ENCODE measurements around the gene CAMSAP1.
A peak's percentile ranks its signal among the peaks of the same experiment; 100 is the strongest.
"Not testable (repeated sequence)": the region's sequence is repeated elsewhere in the genome, so short reads cannot be mapped to it uniquely, and the experiment has no call there.

The CAMSAP1 gene

GRCh38 chr9:135895202-135895848 lies 12.0 kb downstream of the CAMSAP1 start:
- DNase-seq, result no peak

DNA sequence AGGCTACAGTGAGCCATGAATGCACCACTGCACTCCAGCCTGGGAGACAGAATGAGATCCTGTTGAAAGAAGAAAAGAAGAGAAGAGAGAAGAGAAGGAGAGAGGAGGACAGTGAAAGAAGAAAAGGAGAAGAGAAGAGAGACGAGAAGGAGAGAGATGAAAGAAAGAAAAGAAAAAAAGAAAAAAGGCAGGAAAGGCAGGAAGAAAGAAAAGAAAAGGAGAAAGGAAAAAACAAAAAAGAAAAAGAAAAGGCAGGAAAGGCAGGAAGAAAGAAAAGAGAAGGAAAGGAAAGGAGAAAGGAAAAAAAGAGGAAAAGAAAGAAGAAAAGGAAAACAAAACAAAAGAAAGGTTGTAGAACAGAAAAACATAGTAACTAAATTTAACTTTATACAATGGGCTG lies 14.2 kb downstream of the CAMSAP1 start:
- no peak for DNase-seq

DNA sequence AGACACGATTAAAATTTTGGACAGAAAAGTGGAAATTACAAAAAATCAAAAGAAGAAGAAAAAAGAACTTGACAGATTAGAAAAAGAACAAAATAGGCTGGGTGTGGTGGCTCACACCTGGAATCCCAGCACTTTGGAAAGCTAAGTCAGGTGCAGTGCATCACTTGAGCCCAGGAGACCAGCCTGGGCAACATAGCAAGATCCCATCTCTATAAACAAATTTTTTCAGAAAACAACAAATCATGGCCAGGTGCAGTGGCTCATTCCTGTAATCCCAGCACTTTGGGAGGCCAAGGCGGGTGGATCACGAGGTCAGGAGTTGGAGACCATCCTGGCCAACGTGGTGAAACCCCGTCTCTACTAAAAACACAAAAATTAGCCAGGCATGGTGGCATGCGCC lies 15.0 kb downstream of the CAMSAP1 start:
- DNase-seq, result not testable (repeated sequence)

DNA sequence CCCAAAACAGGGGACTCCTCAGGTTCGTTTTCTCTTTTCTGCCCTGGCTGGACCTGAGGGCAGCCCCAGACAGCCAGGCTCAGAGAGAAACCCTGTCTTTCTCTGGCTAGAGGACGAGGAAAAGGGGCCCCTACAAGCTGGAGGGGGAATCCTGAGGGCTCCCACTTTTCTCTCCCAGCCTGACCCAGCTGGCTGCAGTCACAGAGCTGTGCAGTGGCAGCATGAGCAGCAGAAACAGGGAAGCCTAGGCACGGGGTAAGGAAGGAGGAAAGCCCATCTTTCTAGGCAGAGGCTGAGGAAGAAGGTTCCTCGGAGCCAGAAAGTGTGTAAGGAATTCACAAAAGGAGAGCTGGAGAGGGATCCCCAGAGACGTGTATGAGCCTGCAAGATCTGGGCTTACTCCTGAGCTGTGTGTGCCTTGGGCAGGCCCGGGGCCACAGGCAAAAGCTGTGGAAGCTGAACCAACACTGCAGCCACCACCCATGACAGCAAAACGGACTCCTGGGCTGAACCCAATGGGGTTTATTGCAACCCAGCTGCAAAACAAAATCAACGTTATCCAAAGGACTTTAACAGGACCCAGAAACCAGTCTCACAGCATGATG lies 16.2 kb downstream of the CAMSAP1 start:
- no peak for DNase-seq

DNA sequence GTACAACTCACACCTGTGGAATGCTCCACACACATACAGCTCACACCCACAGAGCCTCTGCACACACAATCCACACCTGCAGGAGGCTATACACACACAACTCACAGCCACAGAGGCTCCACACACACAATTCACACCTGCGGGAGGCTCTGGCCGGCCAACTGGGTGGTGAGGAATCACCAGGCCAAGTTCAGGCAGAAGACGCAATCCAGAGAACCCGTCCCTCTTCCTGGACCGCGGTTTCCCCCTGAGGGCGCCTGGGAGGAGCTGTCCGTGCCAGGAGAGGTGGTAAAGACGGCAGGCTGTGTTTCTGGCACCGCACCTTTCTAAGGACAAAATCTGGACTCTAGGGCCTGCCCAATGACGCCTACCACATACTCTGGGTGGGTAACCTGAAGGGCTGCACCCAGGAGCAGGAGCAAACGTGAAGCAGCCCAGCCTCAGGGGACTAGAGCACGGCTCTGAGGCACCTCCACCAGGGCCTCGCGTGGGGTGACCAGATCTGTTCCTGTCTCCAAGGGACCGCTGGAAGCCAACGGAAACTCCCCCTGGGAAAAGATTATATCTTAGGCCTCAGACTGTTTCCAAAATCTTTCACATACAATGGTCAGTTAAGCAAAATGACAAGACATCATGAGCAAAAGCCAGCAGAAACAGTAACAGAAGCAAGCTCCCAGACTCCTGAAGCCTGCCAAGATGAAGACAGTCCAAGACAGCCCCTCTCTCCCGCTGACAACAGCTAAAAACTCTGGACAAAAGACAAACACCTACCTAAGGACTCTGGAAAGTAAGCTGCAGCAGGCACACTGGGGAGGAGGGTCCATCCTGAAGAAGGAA lies 16.9 kb downstream of the CAMSAP1 start:
- DNase-seq, result no peak

DNA sequence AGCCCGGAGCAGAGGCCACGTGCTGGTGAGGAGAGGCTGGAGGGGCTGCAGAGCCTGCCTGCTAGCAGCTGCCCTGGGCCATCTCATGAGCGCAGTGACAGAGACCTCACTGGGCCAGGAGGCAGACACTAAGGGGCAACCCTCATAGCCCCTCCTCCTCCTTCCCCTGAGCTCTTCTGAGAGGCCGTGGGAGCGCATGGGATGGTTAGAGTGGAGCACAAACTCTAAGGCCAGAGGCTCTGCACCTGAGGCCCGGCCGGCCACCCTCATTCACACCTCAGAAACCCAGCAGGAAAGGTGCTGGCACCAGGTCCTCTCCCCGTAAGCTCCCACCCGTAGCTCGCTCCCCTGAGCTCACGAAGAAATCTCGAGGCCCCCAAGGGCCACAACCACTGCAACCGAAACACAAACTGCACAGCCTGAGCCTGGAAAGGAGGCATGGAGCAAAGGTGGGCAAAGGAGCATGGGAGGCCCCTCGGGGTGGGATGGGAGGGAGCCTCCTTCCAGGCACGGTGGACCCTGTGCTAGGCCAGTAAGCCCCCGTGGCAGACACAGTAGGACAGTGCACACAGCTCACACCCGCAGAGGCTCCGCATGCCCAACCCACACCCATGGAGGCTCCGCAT lies 17.7 kb downstream of the CAMSAP1 start:
- DNase-seq, result no peak

DNA sequence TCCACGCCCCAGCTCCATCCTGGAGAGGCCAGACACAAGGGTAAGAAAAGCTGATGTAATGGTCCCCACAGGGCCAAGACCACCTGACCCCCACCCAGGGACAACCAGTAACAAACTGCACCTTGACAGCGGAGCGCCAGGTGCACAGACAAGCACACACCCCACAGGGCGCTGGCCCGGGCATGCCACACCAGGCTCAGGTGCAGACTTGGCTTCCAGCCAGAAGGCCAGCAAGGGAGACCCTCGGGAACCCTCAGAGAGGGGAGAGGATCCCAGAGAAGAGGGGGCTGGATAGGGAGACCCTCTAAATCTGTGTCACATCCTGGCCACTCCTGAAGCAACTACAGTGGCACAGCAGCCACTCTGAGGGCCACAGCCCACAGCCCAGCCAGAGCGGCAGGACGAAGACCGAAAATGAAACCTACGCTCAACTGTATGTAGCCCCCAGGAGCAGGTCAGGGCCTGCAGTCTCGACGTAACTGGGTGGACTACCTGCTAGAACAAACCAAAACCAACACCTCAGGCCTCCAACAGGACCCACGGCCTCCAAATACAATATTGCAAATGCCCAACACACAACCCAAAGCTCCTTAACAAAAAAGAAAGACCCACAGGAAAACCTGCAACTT lies 18.5 kb downstream of the CAMSAP1 start:
- no peak for DNase-seq

GRCh38 chr9:135888126-135888765 lies 19.1 kb downstream of the CAMSAP1 start:
- no peak for DNase-seq

GRCh38 chr9:135887585-135888050 lies 19.7 kb downstream of the CAMSAP1 start:
- DNase-seq, result peak in 3 of 5 donors; percentile 34 to 62 (median 40)

DNA sequence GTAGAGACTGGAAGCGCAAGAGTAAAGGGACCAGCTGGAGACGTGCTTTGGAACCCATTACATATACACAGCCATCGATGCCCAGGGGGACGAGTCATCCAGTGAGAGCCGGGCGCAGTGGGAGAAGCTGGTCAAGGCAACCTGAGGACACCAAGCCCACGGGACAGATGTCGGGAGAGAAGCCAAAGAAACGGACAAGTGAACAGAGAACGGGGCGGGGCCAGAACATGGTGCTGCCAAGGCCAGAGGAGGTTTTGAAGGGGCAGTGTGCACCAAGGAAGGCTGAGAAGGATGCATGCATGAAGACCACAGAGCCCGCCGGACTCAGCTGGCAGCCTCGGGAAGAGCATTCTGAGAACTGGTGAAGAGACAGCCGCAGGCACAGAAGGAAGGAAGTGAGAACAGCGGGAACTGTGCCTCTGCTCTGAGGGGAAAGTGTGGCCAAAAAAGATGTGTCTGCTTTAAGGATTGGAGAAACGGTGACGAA lies 20.3 kb downstream of the CAMSAP1 start:
- DNase-seq, result no peak

DNA sequence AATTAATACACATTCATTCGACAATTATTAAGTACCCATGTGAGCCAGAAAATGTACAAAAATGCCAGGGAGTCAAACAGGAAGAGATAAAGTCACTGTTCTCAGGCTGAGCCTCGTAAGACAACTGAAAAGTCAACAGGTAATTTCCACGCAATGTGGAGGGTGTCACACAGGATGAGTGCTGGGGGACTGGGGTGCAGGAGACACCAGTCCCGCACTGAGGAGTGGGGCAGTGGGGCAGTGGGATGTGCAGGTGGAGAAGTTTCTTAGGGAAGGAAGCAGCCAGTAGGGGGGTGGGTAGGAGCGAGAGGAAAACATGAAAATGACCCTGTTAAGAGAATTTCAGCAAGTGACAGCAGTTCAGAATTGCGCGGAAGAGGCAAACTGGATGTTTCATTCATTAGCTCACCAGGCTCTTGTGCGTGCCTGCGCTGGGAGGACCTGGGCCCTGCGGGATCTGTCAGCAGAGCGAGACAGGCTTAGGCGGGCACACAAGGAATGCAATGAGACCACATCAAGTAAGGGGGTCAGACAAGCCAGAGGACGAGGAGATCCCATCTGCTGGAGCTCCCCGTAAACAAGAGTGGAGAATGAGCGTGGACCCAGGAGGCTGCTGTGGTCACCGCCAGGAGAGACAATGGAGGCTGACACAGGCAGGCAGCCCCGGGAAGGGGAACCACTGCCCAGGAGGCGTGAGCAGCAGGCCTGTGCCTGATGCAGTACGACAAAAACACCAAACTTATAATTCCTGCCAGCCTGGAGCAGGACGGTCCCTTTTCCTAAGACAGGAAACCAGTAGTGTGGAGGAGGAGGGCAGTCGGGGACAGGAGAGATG lies 21.0 kb downstream of the CAMSAP1 start:
- no peak for DNase-seq

DNA sequence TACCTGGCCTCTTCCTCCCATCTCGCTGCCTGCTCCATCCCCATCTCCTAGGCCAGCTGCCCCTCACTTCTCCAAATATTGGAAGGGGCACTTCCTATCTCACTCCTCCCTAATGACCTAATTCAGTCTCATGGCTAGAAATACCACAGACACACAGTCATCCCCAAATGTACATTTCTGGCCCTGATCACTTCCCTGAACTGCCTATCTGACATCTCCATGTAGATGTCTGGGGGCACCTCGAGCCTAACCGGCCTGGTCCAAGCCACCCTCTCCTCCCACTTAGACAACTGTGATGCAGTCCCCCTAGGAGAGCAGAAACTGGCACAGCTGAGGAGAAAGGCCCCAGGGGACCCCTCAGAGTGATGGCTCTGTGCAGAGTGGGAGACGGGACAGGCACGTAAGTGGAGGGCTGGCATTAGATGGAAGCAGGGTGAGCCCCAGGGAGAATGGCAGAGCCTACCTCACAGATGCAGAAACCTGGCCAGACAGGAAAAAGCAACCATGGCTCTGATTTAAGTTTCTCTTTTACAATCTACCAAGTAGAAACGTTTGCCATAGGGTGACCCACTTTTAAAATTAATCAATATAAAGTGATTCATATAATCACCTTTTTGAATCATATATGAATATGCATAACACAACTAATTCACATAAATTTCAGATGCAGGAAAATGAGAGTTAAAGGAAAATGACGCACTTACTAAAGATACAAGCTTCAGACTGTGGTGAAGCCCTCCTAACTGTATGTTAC lies 22.1 kb downstream of the CAMSAP1 start:
- no peak for DNase-seq

- DNase-seq, result no peak
Measured at GRCh38 chr9:135884328-135885035, 22.9 kb downstream of the CAMSAP1 start.

- no peak for DNase-seq
Measured at GRCh38 chr9:135883410-135884089, 23.8 kb downstream of the CAMSAP1 start.

- DNase-seq, result no peak
Measured at GRCh38 chr9:135882011-135882410, 25.3 kb downstream of the CAMSAP1 start.

- DNase-seq, result no peak
Measured at GRCh38 chr9:135880438-135880837, 26.9 kb downstream of the CAMSAP1 start.

DNA sequence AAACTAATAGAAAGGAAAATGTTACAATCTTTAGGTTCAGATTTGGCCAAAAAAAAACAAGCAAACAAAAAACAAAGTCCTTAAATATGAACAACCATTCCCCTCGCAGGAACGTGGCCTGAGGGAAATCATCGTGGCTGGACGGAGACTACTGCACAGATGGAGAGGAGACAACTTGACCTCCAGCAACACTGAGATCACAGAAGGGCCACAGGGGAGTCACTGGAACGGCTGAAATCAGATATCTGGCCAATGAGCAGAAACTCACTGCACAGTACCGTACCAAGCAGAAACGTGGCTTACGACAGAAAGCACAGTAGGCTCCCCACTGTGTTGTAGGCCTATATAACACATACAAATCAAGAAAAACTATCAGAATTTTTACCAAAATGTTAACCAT lies 27.7 kb downstream of the CAMSAP1 start:
- DNase-seq, result no peak

GRCh38 chr9:135879237-135879601 lies 28.1 kb downstream of the CAMSAP1 start:
- no peak for DNase-seq
